HEK293T (cell line): ENCODE measurements around the gene OLFML3.
A peak's percentile ranks its signal among the peaks of the same experiment; 100 is the strongest.

Experiments
- CTCF ChIA-PET: fragments of 350-600 bp; formaldehyde crosslinking; extraction: SDS; loops from one replicate; lab custom pipeline; 2021; ENCODE audit warnings: antibody characterized with exemption, inconsistent platforms; lab: Yijun Ruan, JAX
- POLR2A ChIA-PET: fragments of 350-600 bp; formaldehyde crosslinking; extraction: SDS; loops from one replicate; lab custom pipeline; 2020; ENCODE audit warnings: antibody characterized with exemption, inconsistent platforms; lab: Yijun Ruan, JAX
- DNase-seq: peaks from one replicate; pipeline ENCODE4 v3.0.0; 2012; ENCODE audit warnings: mixed read lengths; ENCODE audit errors: extremely low spot score
- ARNT ChIP-seq: fragments of 450-650 bp; IDR thresholded peaks from 2 replicates; pipeline ENCODE4 v1.6.1; 2017; ENCODE audit warnings: mild to moderate bottlenecking
- BHLHE40 ChIP-seq: fragments of 450-650 bp; IDR thresholded peaks from 2 replicates; pipeline ENCODE4 v1.6.1; 2016; ENCODE audit warnings: mild to moderate bottlenecking, moderate library complexity, borderline replicate concordance
- CTBP1 ChIP-seq: fragments of 450-650 bp; IDR thresholded peaks from 2 replicates; pipeline ENCODE4 v1.6.1; 2016; ENCODE audit warnings: borderline replicate concordance
- ELF4 ChIP-seq: fragments of 450-650 bp; IDR thresholded peaks from 2 replicates; pipeline ENCODE4 v1.6.1; 2017; ENCODE audit warnings: antibody characterized with exemption
- FOXA1 ChIP-seq: fragments of 450-650 bp; IDR thresholded peaks from 2 replicates; pipeline ENCODE4 v1.6.1; 2016; ENCODE audit warnings: mild to moderate bottlenecking
- FOXK2 ChIP-seq: fragments of 450-650 bp; IDR thresholded peaks from 2 replicates; pipeline ENCODE4 v1.6.1; 2016; ENCODE audit warnings: mild to moderate bottlenecking
- FOXM1 ChIP-seq: fragments of 450-650 bp; IDR thresholded peaks from 2 replicates; pipeline ENCODE4 v1.6.1; 2017; ENCODE audit warnings: mild to moderate bottlenecking, borderline replicate concordance
- HDGF ChIP-seq: fragments of 450-650 bp; IDR thresholded peaks from 2 replicates; pipeline ENCODE4 v1.6.1; 2017; ENCODE audit warnings: antibody characterized with exemption, borderline replicate concordance
- L3MBTL2 ChIP-seq: fragments of 450-650 bp; conservative IDR thresholded peaks from 2 replicates; pipeline ENCODE4 v1.6.1; 2016; ENCODE audit warnings: mild to moderate bottlenecking
- LEF1 ChIP-seq: fragments of 450-650 bp; IDR thresholded peaks from 2 replicates; pipeline ENCODE4 v1.6.1; 2017; ENCODE audit warnings: mild to moderate bottlenecking, borderline replicate concordance
- NFRKB ChIP-seq: fragments of 450-650 bp; IDR thresholded peaks from 2 replicates; pipeline ENCODE4 v1.6.1; 2016; ENCODE audit warnings: mild to moderate bottlenecking, moderate library complexity
- SUZ12 ChIP-seq: fragments of 450-650 bp; IDR thresholded peaks from 2 replicates; pipeline ENCODE4 v1.6.1; 2016; ENCODE audit warnings: mild to moderate bottlenecking
- TARDBP ChIP-seq: fragments of 450-650 bp; IDR thresholded peaks from 2 replicates; pipeline ENCODE4 v1.6.1; 2016
- ZNF384 ChIP-seq: fragments of 450-650 bp; IDR thresholded peaks from 2 replicates; pipeline ENCODE4 v1.6.1; 2016
- TF ChIP-seq, protein P1 (sequence below): fragments of 450-650 bp; IDR thresholded peaks from 2 replicates; pipeline ENCODE4 v1.6.1; 2016

OLFML3 gene

DNA sequence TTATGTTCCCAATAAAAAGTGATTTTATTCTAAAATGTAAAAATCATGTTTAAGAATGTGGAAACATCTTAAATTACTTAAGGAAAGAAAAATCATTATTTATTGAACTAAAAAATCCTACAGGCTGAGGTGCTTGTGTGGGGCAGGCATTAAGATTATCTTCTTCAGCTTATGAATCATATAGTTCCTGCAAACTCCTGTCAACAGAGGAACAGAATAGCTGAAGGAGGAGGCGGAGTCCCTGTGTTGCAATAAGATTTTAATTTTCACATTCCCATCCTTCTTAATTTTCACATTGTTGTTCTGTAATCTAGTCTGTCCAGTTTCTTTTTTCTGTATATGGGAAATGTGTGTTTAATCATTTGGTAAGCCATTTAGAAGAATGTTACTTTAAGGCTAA lies 20.6 kb upstream of the OLFML3 start:
- CTCF ChIA-PET = no interaction called here
- POLR2A ChIA-PET = no interaction called here
- DNase-seq = no peak
- TF ChIP-seq TARDBP = no peak

DNA sequence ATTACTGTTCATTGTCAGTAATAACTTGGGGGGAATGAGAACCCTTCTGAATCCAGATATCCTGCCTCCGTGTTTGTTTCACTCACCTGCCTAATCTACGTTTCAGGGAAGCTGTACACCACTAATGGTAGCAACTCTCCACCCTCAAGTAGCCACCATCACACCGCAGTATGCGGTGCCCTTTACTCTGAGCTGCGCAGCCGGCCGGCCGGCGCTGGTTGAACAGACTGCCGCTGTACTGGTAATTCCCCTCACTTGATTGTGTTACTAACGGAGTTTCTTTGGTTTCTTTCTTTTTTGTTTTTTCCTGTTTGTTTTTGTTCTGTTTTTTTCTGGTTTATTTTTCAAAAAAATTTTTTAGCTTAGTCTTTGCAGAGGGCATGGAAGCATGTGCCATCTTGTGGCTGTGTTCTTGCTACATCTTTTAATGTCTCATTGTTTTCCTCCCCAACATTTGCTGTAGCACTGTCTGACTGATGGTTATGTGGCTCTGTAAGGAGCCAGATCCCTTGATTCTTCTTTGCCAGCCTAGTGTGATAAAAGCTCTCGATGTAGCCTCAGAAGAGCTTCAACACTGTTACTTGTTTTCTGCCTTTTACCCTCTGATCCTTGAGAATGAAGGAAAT lies 15.9 kb upstream of the OLFML3 start:
- POLR2A ChIA-PET = interaction anchor here (1.5 kb wide), 1 partner anchor 34 kb away, joined by 10 read pairs; the partner anchor contains the start of gene HIPK1
- CTCF ChIA-PET = interaction anchor here (1.0 to 2.4 kb wide), 2 partner anchors 16 to 128 kb away, joined by 3 to 10 read pairs; partner anchors contain the start of gene OLFML3
- no peak for DNase-seq
- TF ChIP-seq BHLHE40 (no peak), ARNT (no peak), ZNF384 (no peak), FOXK2 (no peak), FOXM1 (no peak), SUZ12 (no peak), FOXA1 (no peak), L3MBTL2 (no peak)
- TF ChIP-seq, protein P1, sequence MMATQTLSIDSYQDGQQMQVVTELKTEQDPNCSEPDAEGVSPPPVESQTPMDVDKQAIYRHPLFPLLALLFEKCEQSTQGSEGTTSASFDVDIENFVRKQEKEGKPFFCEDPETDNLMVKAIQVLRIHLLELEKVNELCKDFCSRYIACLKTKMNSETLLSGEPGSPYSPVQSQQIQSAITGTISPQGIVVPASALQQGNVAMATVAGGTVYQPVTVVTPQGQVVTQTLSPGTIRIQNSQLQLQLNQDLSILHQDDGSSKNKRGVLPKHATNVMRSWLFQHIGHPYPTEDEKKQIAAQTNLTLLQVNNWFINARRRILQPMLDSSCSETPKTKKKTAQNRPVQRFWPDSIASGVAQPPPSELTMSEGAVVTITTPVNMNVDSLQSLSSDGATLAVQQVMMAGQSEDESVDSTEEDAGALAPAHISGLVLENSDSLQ = no peak

DNA sequence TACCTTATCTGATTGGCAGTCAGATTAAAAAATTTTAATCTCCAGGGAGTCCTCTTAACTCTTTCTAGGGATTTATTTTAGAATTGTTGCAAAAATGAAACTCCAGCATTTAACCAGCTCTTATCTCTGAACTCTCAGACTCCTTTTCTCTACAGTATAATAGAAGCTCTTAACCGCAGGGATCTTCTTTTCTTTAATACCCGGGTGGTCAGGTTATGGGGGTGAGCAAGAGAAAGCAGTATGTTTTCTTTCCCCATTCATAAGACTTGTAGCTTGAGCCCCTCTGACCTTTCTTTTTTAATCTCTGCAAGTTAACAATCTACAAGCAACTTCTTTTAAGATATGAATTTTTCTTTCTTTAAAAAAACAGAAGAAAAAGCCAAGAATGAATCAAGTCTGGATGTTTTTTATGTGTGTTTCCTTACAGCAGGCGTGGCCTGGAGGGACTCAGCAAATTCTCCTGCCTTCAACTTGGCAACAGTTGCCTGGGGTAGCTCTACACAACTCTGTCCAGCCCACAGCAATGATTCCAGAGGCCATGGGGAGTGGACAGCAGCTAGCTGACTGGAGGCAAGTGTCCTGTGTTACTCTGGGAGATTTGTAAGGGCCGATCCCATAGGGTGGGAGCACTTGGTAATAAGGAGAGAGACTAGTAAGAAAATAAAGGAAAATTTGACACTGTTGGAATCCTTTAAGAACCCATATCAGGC lies 13.4 kb upstream of the OLFML3 start:
- DNase-seq = no peak
- TF ChIP-seq ELF4 (no peak), TARDBP (no peak), HDGF (no peak), FOXK2 (no peak)
- ChIA-PET CTCF (no interaction called here), POLR2A (no interaction called here)

DNA sequence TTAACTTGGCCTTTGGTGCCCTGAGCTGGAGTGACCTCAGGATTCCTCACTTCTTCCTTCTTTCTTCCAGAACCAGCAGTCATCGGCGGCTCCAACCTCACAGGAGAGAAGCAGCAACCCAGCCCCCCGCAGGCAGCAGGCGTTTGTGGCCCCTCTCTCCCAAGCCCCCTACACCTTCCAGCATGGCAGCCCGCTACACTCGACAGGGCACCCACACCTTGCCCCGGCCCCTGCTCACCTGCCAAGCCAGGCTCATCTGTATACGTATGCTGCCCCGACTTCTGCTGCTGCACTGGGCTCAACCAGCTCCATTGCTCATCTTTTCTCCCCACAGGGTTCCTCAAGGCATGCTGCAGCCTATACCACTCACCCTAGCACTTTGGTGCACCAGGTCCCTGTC lies 6.3 kb upstream of the OLFML3 start:
- TF ChIP-seq LEF1 = no peak
- no peak for TF ChIP-seq ZNF384
- no peak for TF ChIP-seq FOXM1
- TF ChIP-seq FOXK2 = no peak
- TF ChIP-seq ELF4 = no peak
- TF ChIP-seq FOXA1 = no peak
- TF ChIP-seq BHLHE40 = no peak
- TF ChIP-seq L3MBTL2 = no peak
- TF ChIP-seq NFRKB = no peak
- no peak for TF ChIP-seq ARNT
- no peak for DNase-seq
- ChIA-PET POLR2A (no interaction called here), CTCF (no interaction called here)

DNA sequence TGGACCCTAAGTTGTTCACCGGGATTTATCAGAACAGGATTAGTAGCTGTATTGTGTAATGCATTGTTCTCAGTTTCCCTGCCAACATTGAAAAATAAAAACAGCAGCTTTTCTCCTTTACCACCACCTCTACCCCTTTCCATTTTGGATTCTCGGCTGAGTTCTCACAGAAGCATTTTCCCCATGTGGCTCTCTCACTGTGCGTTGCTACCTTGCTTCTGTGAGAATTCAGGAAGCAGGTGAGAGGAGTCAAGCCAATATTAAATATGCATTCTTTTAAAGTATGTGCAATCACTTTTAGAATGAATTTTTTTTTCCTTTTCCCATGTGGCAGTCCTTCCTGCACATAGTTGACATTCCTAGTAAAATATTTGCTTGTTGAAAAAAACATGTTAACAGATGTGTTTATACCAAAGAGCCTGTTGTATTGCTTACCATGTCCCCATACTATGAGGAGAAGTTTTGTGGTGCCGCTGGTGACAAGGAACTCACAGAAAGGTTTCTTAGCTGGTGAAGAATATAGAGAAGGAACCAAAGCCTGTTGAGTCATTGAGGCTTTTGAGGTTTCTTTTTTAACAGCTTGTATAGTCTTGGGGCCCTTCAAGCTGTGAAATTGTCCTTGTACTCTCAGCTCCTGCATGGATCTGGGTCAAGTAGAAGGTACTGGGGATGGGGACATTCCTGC lies 3.9 kb upstream of the OLFML3 start:
- TF ChIP-seq ARNT = no peak
- TF ChIP-seq, protein P1 = no peak
- TF ChIP-seq FOXA1 = no peak
- TF ChIP-seq SUZ12 = no peak
- POLR2A ChIA-PET = no interaction called here
- CTCF ChIA-PET = no interaction called here
- no peak for DNase-seq

DNA sequence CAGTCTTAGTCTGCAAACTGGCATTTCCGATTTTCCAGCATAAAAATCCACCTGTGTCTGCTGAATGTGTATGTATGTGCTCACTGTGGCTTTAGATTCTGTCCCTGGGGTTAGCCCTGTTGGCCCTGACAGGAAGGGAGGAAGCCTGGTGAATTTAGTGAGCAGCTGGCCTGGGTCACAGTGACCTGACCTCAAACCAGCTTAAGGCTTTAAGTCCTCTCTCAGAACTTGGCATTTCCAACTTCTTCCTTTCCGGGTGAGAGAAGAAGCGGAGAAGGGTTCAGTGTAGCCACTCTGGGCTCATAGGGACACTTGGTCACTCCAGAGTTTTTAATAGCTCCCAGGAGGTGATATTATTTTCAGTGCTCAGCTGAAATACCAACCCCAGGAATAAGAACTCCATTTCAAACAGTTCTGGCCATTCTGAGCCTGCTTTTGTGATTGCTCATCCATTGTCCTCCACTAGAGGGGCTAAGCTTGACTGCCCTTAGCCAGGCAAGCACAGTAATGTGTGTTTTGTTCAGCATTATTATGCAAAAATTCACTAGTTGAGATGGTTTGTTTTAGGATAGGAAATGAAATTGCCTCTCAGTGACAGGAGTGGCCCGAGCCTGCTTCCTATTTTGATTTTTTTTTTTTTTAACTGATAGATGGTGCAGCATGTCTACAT lies 2.5 kb upstream of the OLFML3 start:
- DNase-seq = peak; percentile 46
- TF ChIP-seq SUZ12 (no peak), ZNF384 (no peak), FOXM1 (no peak)
- ChIA-PET CTCF (interaction anchor here (0.6 to 1.7 kb wide), 6 partner anchors 30 to 306 kb away, joined by 3 to 16 read pairs (median 6); no protein-coding TSS in a partner anchor), POLR2A (no interaction called here)

DNA sequence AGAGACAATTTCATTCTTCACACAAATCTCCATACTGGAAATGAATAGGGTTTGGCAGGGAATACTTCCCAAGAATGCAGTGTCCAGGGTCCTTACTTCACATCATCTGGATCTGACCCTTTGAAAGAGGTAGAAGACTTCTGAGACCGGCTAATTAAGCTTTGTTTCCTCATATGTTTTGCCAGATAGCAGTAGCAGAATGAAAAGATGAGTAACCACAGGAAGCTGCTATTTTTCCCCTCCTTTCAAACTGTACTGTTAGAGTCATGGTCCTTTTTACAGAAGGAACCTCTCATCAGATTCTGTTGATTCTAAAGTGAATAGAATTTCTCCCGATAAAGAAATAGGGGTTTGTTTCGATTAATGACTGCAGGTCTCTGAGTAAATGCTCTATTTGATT lies 1.4 kb upstream of the OLFML3 start:
- TF ChIP-seq, protein P1 = no peak
- TF ChIP-seq L3MBTL2 = no peak
- no peak for TF ChIP-seq FOXA1
- no peak for TF ChIP-seq ZNF384
- TF ChIP-seq SUZ12 = no peak
- no peak for TF ChIP-seq CTBP1
- no peak for DNase-seq
- CTCF ChIA-PET = interaction anchor here (0.6 to 1.7 kb wide), 3 partner anchors 31 to 305 kb away, joined by 5 to 16 read pairs (median 7); no protein-coding TSS in a partner anchor
- POLR2A ChIA-PET = no interaction called here
